Brain microvascular endothelial cell (primary cell): ENCODE data around the gene BLTP3B.

Experiments
- DNase-seq: peaks from one replicate; pipeline ENCODE4 v3.0.0-alpha.2; 2020
- H3K27ac ChIP-seq: fragments of 250-450 bp; sonication (Bioruptor Pico); 2 replicates; pipeline ENCODE4 v1.5.1; 2020; ENCODE audit warnings: mild to moderate bottlenecking, moderate library complexity
- H3K27me3 ChIP-seq: fragments of 250-450 bp; sonication (Bioruptor Pico); replicated peaks from 2 replicates; pipeline ENCODE4 v1.5.1; 2020; ENCODE audit warnings: mild to moderate bottlenecking
- H3K36me3 ChIP-seq: fragments of 250-450 bp; sonication (Bioruptor Pico); replicated peaks from 2 replicates; pipeline ENCODE4 v1.5.1; 2020; ENCODE audit warnings: mild to moderate bottlenecking
- H3K4me3 ChIP-seq: 2 replicates; pipeline ENCODE4 v1.5.1; 2011; ENCODE audit warnings: low read depth, mild to moderate bottlenecking, control low read depth, low read length, moderate library complexity
- CTCF ChIP-seq: IDR thresholded peaks from 2 replicates; pipeline ENCODE4 v1.5.1; 2011; ENCODE audit warnings: low read depth, mild to moderate bottlenecking, moderate library complexity, low read length, control low read depth, inconsistent platforms; ENCODE audit errors: missing control alignments
- in situ Hi-C: cut with HindIII; loops from 2 replicates; pipeline ENCODE4 v1.10.0; 2017; ENCODE audit warnings: low sequenced_read_pairs, low pct_ligation_motif_present

The BLTP3B gene

GRCh38 chr12:100165356-100165755 lies 22.7 kb upstream of the BLTP3B start:
- in situ Hi-C loops = no loop called here
- no peak for TF ChIP-seq CTCF
- DNase-seq = no peak
- no peaks in the 10 kb centered on the region for H3K36me3 ChIP-seq
- no peak overlapping the region for H3K4me3 ChIP-seq
- no peaks in the 10 kb centered on the region for H3K27me3 ChIP-seq
- H3K27ac ChIP-seq = no peak overlapping the region

- no peak for TF ChIP-seq CTCF
- Histone ChIP-seq H3K36me3 (no peaks in the 10 kb centered on the region), H3K27ac (no peak overlapping the region), H3K4me3 (peak overlapping the region; percentile 38), H3K27me3 (no peaks in the 10 kb centered on the region)
- DNase-seq = no peak
- in situ Hi-C loops = no loop called here
Observed at GRCh38 chr12:100164153-100164704, 21.6 kb upstream of the BLTP3B start.

- H3K27ac ChIP-seq = no peak overlapping the region
- in situ Hi-C loops = no loop called here
- DNase-seq = peak; percentile 9
- H3K27me3 ChIP-seq = no peaks in the 10 kb centered on the region
- H3K36me3 ChIP-seq = no peaks in the 10 kb centered on the region
- TF ChIP-seq CTCF = no peak
- H3K4me3 ChIP-seq = peak overlapping the region; percentile 38
Observed at GRCh38 chr12:100163416-100164152, 20.9 kb upstream of the BLTP3B start.

- in situ Hi-C loops = no loop called here
- H3K4me3 ChIP-seq = no peak overlapping the region
- DNase-seq = no peak
Observed at GRCh38 chr12:100159391-100160104, 16.9 kb upstream of the BLTP3B start.

GRCh38 chr12:100158535-100158934 lies 15.9 kb upstream of the BLTP3B start:
- H3K27ac ChIP-seq = no peak overlapping the region
- TF ChIP-seq CTCF = no peak
- in situ Hi-C loops = no loop called here

More at GRCh38 chr12:100159391-100160104, 16.9 kb upstream of the BLTP3B start:
- Histone ChIP-seq H3K27ac (no peak overlapping the region), H3K27me3 (no peaks in the 10 kb centered on the region), H3K36me3 (no peaks in the 10 kb centered on the region)
- TF ChIP-seq CTCF = no peak

More at GRCh38 chr12:100158535-100158934, 15.9 kb upstream of the BLTP3B start:
- Histone ChIP-seq H3K36me3 (no peaks in the 10 kb centered on the region), H3K27me3 (no peaks in the 10 kb centered on the region), H3K4me3 (no peak overlapping the region)
- no peak for DNase-seq
